HCT116 (cell line): Measurements from ENCODE around the gene NAGLU. TPM values are rescaled to one million over a fixed set of nuclear protein-coding genes. Genes with fewer than 3 reads are reported as not detected.

ENCODE experiments used
- ATAC-seq: fragments of 200-7000 bp; cut with Tn5 transposase; 2 replicates; pipeline ENCODE4 v1.9.1; 2020; ENCODE audit warnings: mild to moderate bottlenecking, moderate library complexity
- BruUV-seq: library from RNA; stranded (reverse); fragments of 400-500 nt; replicated peaks from 2 replicates; lab custom pipeline; 2021; lab: Mats Ljungman, UMichigan
- CTCF ChIA-PET: fragments of 300-600 bp; sonication (Branson Sonifier 250); formaldehyde crosslinking; loops from one replicate; lab custom pipeline; 2021; ENCODE audit warnings: antibody characterized with exemption; lab: Charles Lee
- POLR2A ChIA-PET: fragments of 300-600, 350-600 bp; sonication (Branson Sonifier 250); formaldehyde crosslinking; loops from one replicate; lab custom pipeline; 2021; ENCODE audit warnings: antibody characterized with exemption; lab: Charles Lee
- RAD21 ChIA-PET, 2 experiments: fragments of 300-600 bp; sonication (Branson Sonifier 250); formaldehyde crosslinking; loops; one replicate each; lab custom pipeline; 2023; ENCODE audit warnings: low total read pairs in 2 of 2; ENCODE audit not compliant: uncharacterized antibody in 2 of 2, unreplicated experiment in 2 of 2, low non-redundant PET in 1 of 2; lab: Charles Lee
- DNase-seq: peaks from one replicate; pipeline ENCODE4 v3.0.0-alpha.2; 2010; ENCODE audit warnings: low read depth, low spot score
- H2AFZ ChIP-seq: fragments of 200-600 bp; shearing (Covaris generic), sonication (generic); 2 replicates; pipeline ENCODE4 v1.6.1; 2017; ENCODE audit warnings: low read depth, mixed run types, mixed read lengths, antibody characterized with exemption, low read length; ENCODE audit not compliant: poor library complexity, severe bottlenecking
- H3K27ac ChIP-seq: 2 replicates; pipeline ENCODE4 v1.5.1; 2012; ENCODE audit warnings: low read depth, low read length
- H3K27me3 ChIP-seq: fragments of 200-600 bp; sonication (generic); 2 replicates; pipeline ENCODE4 v1.6.1; 2016; ENCODE audit warnings: mixed run types, low read length, mixed read lengths; ENCODE audit not compliant: insufficient read depth
- H3K36me3 ChIP-seq, 2 experiments: fragments of 200-500 bp in 1 of 2; fragments of 200-600 bp in 1 of 2; sonication (Bioruptor generic) in 1 of 2; sonication (generic) in 1 of 2; 2 replicates each; pipeline versions ENCODE4 v1.5.1 to v1.6.1; 2014 to 2016; ENCODE audit warnings: low read length in 2 of 2, inconsistent platforms in 1 of 2, mixed read lengths in 1 of 2, mixed run types in 1 of 2; ENCODE audit not compliant: insufficient read depth in 2 of 2, control insufficient read depth in 1 of 2
- H3K4me1 ChIP-seq, 2 experiments: fragments of 200-600 bp in 1 of 2; sonication (generic) in 1 of 2; 2 replicates each; pipeline versions ENCODE4 v1.5.1 to v1.6.1; 2012 to 2017; ENCODE audit warnings: low read length in 2 of 2, inconsistent platforms in 1 of 2, mild to moderate bottlenecking in 1 of 2, mixed read lengths in 1 of 2, mixed run types in 1 of 2, moderate library complexity in 1 of 2; ENCODE audit not compliant: insufficient read depth in 2 of 2, control insufficient read depth in 1 of 2
- H3K4me2 ChIP-seq: fragments of 200-600 bp; sonication (generic); 2 replicates; pipeline ENCODE4 v1.6.1; 2017; ENCODE audit warnings: mixed run types, low read length, mixed read lengths
- H3K4me3 ChIP-seq, 2 experiments: fragments of 200-600 bp in 1 of 2; sonication (generic) in 1 of 2; replicated peaks in 1 of 2; 2 replicates each; pipeline ENCODE4 v1.5.1; 2011 to 2016; ENCODE audit warnings: low read length in 2 of 2, control low read depth in 1 of 2, low read depth in 1 of 2, mild to moderate bottlenecking in 1 of 2, mixed read lengths in 1 of 2, mixed run types in 1 of 2
- H3K79me2 ChIP-seq: fragments of 200-600 bp; sonication (generic); 2 replicates; pipeline ENCODE4 v1.6.1; 2017; ENCODE audit warnings: mild to moderate bottlenecking, mixed run types, low read length, moderate library complexity, mixed read lengths; ENCODE audit not compliant: insufficient read depth
- H3K9ac ChIP-seq: fragments of 200-600 bp; sonication (generic); 2 replicates; pipeline ENCODE4 v1.6.1; 2016; ENCODE audit warnings: low read length, mixed read lengths
- H3K9me2 ChIP-seq: fragments of 200-600 bp; sonication (generic), shearing (Covaris generic); 2 replicates; pipeline ENCODE4 v1.6.1; 2017; ENCODE audit warnings: mixed run types, mild to moderate bottlenecking, moderate library complexity; ENCODE audit not compliant: insufficient read depth
- H3K9me3 ChIP-seq, 2 experiments: fragments of 200-500 bp in 1 of 2; fragments of 200-600 bp in 1 of 2; sonication (Bioruptor generic) in 1 of 2; sonication (generic) in 1 of 2; 2 replicates each; pipeline ENCODE4 v1.6.1; 2014 to 2017; ENCODE audit warnings: low read length in 2 of 2, mixed read lengths in 2 of 2, inconsistent platforms in 1 of 2, low read depth in 1 of 2, mild to moderate bottlenecking in 1 of 2, mixed run types in 1 of 2, moderate library complexity in 1 of 2; ENCODE audit not compliant: control insufficient read depth in 1 of 2, insufficient read depth in 1 of 2
- H4K20me1 ChIP-seq: fragments of 200-600 bp; sonication (generic), shearing (Covaris generic); 2 replicates; pipeline ENCODE4 v1.6.1; 2017; ENCODE audit warnings: mixed run types, mild to moderate bottlenecking, moderate library complexity; ENCODE audit not compliant: insufficient read depth
- ATF3 ChIP-seq: IDR thresholded peaks from 2 replicates; pipeline ENCODE4 v1.6.1; 2012
- CEBPB ChIP-seq: IDR thresholded peaks from 2 replicates; pipeline ENCODE4 v1.6.1; 2012; ENCODE audit warnings: low read depth
- CTCF ChIP-seq, 3 experiments: fragments of 200-600 bp in 1 of 3; sonication (generic) in 1 of 3; IDR thresholded peaks in 2 of 3; conservative IDR thresholded peaks in 1 of 3; 2 replicates each; pipeline ENCODE4 v1.5.1; 2012 to 2017; ENCODE audit warnings: low read depth in 2 of 3, low read length in 2 of 3, antibody characterized with exemption in 1 of 3, borderline replicate concordance in 1 of 3, control low read depth in 1 of 3, mild to moderate bottlenecking in 1 of 3, mixed read lengths in 1 of 3, mixed run types in 1 of 3, moderate library complexity in 1 of 3; ENCODE audit not compliant: insufficient read depth in 1 of 3
- EGR1 ChIP-seq: IDR thresholded peaks from 2 replicates; pipeline ENCODE4 v1.6.1; 2012; ENCODE audit warnings: low read depth
- EZH2phosphoT487 ChIP-seq: fragments of 200-600 bp; IDR thresholded peaks from 2 replicates; pipeline ENCODE4 v1.6.1; 2018; ENCODE audit warnings: antibody characterized with exemption, borderline replicate concordance
- FOSL1 ChIP-seq: IDR thresholded peaks from 2 replicates; pipeline ENCODE4 v1.6.1; 2012; ENCODE audit warnings: low read depth
- JUND ChIP-seq: IDR thresholded peaks from 2 replicates; pipeline ENCODE4 v1.6.1; 2012
- MAX ChIP-seq: IDR thresholded peaks from 2 replicates; pipeline ENCODE4 v1.6.1; 2012
- RAD21 ChIP-seq: IDR thresholded peaks from 2 replicates; pipeline ENCODE4 v1.6.1; 2012; ENCODE audit warnings: low read depth, mild to moderate bottlenecking
- REST ChIP-seq: IDR thresholded peaks from 2 replicates; pipeline ENCODE4 v1.6.1; 2012; ENCODE audit warnings: low read depth
- SIN3A ChIP-seq: IDR thresholded peaks from 2 replicates; pipeline ENCODE4 v1.6.1; 2012; ENCODE audit warnings: low read depth
- SP1 ChIP-seq: IDR thresholded peaks from 2 replicates; pipeline ENCODE4 v1.6.1; 2012; ENCODE audit warnings: low read depth
- YY1 ChIP-seq: IDR thresholded peaks from 2 replicates; pipeline ENCODE4 v1.6.1; 2011; ENCODE audit warnings: low read length, low read depth, moderate library complexity, mild to moderate bottlenecking; ENCODE audit not compliant: insufficient replicate concordance; ENCODE audit errors: extremely low read depth
- ZBTB33 ChIP-seq: IDR thresholded peaks from 2 replicates; pipeline ENCODE4 v1.6.1; 2011; ENCODE audit warnings: mild to moderate bottlenecking, low read length, moderate library complexity; ENCODE audit not compliant: insufficient replicate concordance; ENCODE audit errors: extremely low read depth
- intact Hi-C: fragments of 100-400 bp; cut with micrococcal nuclease; formaldehyde crosslinking; loops from 2 replicates; pipeline ENCODE4 v1.10.0; 2022
- total RNA-seq: library from RNA; stranded (reverse); gene quantifications from one replicate; pipeline ENCODE4 v1.2.1, GENCODE V29; 2021; ENCODE audit not compliant: unreplicated experiment

NAGLU gene
- total RNA-seq, 1 experiment from 2014 or later: 17.7 TPM

- Histone ChIP-seq H3K9ac (no peak overlapping the region), H3K79me2 (no peaks in the 10 kb centered on the region), H3K27me3 (no peaks in the 10 kb centered on the region), H3K27ac (no peak overlapping the region), H3K4me2 (no peak overlapping the region), H4K20me1 (no peaks in the 10 kb centered on the region), H3K9me3 (no peaks in the 10 kb centered on the region), H2AFZ (no peak overlapping the region), H3K9me2 (no peaks in the 10 kb centered on the region), H3K4me1 (no peaks in the 10 kb centered on the region), H3K4me3 (no peak overlapping the region), H3K36me3 (peaks cover 31 to 43% of the 10 kb centered on the region in 2 experiments; a peak in 3 of 4 replicates)
- ATAC-seq: no peak
- intact Hi-C loops: no loop called here
- no TSS peak for BruUV-seq
- CTCF ChIA-PET: no interaction called here
- POLR2A ChIA-PET: no interaction called here
- RAD21 ChIA-PET: no interaction called here
- TF ChIP-seq REST (no peak), MAX (no peak), SIN3A (no peak), CTCF (IDR thresholded peaks at IDR 0.05 in 2 of 3, conservative IDR thresholded peaks at IDR 0.05 in 1 of 3; ENCODE audit: borderline replicate concordance in 1 of 3, insufficient read depth in 1 of 3, low read depth in 2 of 3, low read length in 2 of 3) (no peak), JUND (no peak), ATF3 (no peak), FOSL1 (no peak), EZH2phosphoT487 (no peak), YY1 (no peak), CEBPB (no peak), SP1 (no peak), RAD21 (no peak), ZBTB33 (no peak), EGR1 (no peak)
- DNase-seq: no peak
Observed at GRCh38 chr17:42498828-42499227, 37.2 kb upstream of the NAGLU start.
